ENCODE results near the gene ME2.

DNA sequence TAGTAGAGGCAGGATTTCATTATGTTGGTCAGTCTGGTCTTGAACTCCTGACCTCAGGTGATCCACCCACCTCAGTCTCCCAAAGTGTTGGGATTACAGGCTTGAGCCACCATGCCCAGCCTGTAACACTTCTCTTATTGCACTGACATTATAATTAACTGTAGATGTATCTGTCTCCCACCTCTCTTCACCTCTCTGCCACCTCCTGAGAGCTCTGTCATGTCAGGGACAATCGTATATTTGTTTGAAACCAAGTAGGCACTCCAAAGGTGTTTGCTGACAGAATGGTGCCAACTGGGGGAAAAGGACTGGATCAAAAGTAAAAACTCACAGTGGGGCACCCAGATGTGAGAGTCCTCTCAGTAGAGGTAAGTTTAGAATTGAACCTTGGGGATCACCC lies 17.3 kb upstream of the ME2 start:
- TF ChIP-seq, protein P1, sequence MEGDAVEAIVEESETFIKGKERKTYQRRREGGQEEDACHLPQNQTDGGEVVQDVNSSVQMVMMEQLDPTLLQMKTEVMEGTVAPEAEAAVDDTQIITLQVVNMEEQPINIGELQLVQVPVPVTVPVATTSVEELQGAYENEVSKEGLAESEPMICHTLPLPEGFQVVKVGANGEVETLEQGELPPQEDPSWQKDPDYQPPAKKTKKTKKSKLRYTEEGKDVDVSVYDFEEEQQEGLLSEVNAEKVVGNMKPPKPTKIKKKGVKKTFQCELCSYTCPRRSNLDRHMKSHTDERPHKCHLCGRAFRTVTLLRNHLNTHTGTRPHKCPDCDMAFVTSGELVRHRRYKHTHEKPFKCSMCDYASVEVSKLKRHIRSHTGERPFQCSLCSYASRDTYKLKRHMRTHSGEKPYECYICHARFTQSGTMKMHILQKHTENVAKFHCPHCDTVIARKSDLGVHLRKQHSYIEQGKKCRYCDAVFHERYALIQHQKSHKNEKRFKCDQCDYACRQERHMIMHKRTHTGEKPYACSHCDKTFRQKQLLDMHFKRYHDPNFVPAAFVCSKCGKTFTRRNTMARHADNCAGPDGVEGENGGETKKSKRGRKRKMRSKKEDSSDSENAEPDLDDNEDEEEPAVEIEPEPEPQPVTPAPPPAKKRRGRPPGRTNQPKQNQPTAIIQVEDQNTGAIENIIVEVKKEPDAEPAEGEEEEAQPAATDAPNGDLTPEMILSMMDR (IDR thresholded peaks at IDR 0.05) = no peak
- no peak for TF ChIP-seq ZFX (IDR thresholded peaks at IDR 0.05; ENCODE audit: borderline replicate concordance)
